Measurements from ENCODE around the gene PRUNE1.

DNA sequence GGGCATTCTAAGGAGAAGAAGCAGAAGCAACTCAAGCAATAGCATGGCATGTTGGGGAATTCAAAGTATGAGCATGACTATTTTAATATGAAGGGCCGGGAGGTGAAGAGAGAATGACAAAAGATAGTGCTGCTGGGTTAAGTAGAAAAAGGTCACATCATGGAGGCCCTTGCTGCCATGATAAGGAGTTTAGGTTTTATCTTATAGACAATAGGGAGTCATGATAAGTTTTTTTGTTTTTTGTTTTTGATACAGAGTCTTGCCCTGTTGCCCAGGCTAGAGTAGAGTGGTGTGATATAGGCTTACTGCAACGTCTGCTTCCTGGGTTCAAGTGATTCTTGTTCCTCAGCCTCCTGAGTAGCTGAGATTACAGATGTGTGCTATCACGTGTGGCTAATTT lies 31.3 kb downstream of the PRUNE1 start:
- no peak for TF ChIP-seq CTCF (IDR thresholded peaks at IDR 0.05)
- TF ChIP-seq POLR2A (IDR thresholded peaks at IDR 0.05), result no peak

Measured in Peyer's patch (tissue), 4 donors.